Testis (tissue), 3 donors: ENCODE results near the gene UGT1A4. TPM values are rescaled to one million over a fixed set of nuclear protein-coding genes. Genes with fewer than 3 reads are reported as not detected.

Source experiments
- DNase-seq: peaks from one replicate; pipeline ENCODE4 v3.0.0-alpha.2; 2019
- H3K27ac ChIP-seq, 2 donors: fragments of 200-600 bp; sonication (generic); one replicate each; pipeline ENCODE4 v1.5.1; 2019
- H3K27me3 ChIP-seq: fragments of 200-600 bp; sonication (generic); one replicate; pipeline ENCODE4 v1.5.1; 2019
- H3K36me3 ChIP-seq: fragments of 200-600 bp; sonication (generic); one replicate; pipeline ENCODE4 v1.5.1; 2017; ENCODE audit warnings: low read depth; ENCODE audit errors: missing control alignments
- H3K4me1 ChIP-seq: fragments of 200-600 bp; sonication (generic); one replicate; pipeline ENCODE4 v1.5.1; 2019
- H3K4me3 ChIP-seq, 2 donors: fragments of 200-600 bp; sonication (generic); one replicate each; pipeline ENCODE4 v1.5.1; 2017 to 2019
- H3K9me3 ChIP-seq: fragments of 200-600 bp; sonication (generic); one replicate; pipeline ENCODE4 v1.5.1; 2017
- CTCF ChIP-seq, 3 experiments: fragments of 450-650 bp in 2 of 3; fragments of 200-600 bp in 1 of 3; sonication (generic) in 1 of 3; IDR thresholded peaks; one replicate each; pipeline ENCODE4 v1.5.1; 2016 to 2019; ENCODE audit warnings: antibody characterized with exemption in 3 of 3, mild to moderate bottlenecking in 2 of 3, moderate library complexity in 1 of 3
- POLR2A ChIP-seq: fragments of 450-650 bp; IDR thresholded peaks from one replicate; pipeline ENCODE4 v1.6.1; 2017; ENCODE audit warnings: antibody characterized with exemption, mild to moderate bottlenecking, moderate library complexity
- WGBS, 2 donors: methylation state at CpG; one replicate each; pipeline ENCODE4 v1.1.5; 2018; 5-methylcytosine and 5-hydroxymethylcytosine counted together
- intact Hi-C: fragments of 100-400 bp; cut with DNase I; formaldehyde crosslinking; loops from one replicate; pipeline ENCODE4 v1.15.1; 2023; ENCODE audit warnings: low total_unique reads
- polyA plus RNA-seq: library from polyadenylated mRNA; stranded (reverse); fragments of 350-450 nt; fragmentation: Illumina TruSeq; extraction: RNeasy Lipid Tissue Mini Kit (QIAGEN cat#74804); gene quantifications from one replicate; pipeline ENCODE4 v1.2.3, GENCODE V29; 2014; ENCODE audit warnings: low read depth, low replicate concordance; ENCODE audit not compliant: insufficient read depth
- total RNA-seq, 2 donors: library from RNA; depleted of rRNA; stranded (reverse); fragments of >200 nt; gene quantifications; one replicate each; pipeline ENCODE4 v1.2.3, GENCODE V29; 2016

The UGT1A4 gene
- total and polyA plus RNA-seq, 3 donors from 2014 or later, result 0.25 TPM; not detected in 2

- 86 to 90% methylated on average over 4 of the region's 4 CpGs for WGBS, 2 donors
- intact Hi-C loops, result no loop called here
- H3K27ac ChIP-seq, result no peak overlapping the region
- no peaks in the 10 kb centered on the region for H3K36me3 ChIP-seq
- no peaks in the 10 kb centered on the region for H3K9me3 ChIP-seq
- H3K4me3 ChIP-seq, result no peak overlapping the region
- H3K4me1 ChIP-seq, result no peaks in the 10 kb centered on the region
- H3K27me3 ChIP-seq, result no peaks in the 10 kb centered on the region
- no peak for DNase-seq
- no peak for TF ChIP-seq POLR2A
Observed at GRCh38 chr2:233780771-233781170, 62.2 kb downstream of the UGT1A4 start.

- H3K36me3 ChIP-seq, result no peaks in the 10 kb centered on the region
- 88 to 89% methylated on average over 7 of the region's 7 CpGs for WGBS, 2 donors
- no peak overlapping the region for H3K4me3 ChIP-seq
- H3K4me1 ChIP-seq, result no peaks in the 10 kb centered on the region
- no peaks in the 10 kb centered on the region for H3K27me3 ChIP-seq
- no peak overlapping the region for H3K27ac ChIP-seq
- no peak for DNase-seq
- intact Hi-C loops, result no loop called here
- TF ChIP-seq CTCF (IDR thresholded peaks at IDR 0.05) (no peak), POLR2A (no peak)
- H3K9me3 ChIP-seq, result no peaks in the 10 kb centered on the region
Observed at GRCh38 chr2:233789554-233789953, 71.0 kb downstream of the UGT1A4 start.

GRCh38 chr2:233791151-233791882 is 72.8 kb downstream of the UGT1A4 start:
- no peaks in the 10 kb centered on the region for H3K4me1 ChIP-seq
- TF ChIP-seq POLR2A, result no peak
- TF ChIP-seq CTCF (IDR thresholded peaks at IDR 0.05), result no peak

GRCh38 chr2:233791883-233792329 is 73.4 kb downstream of the UGT1A4 start:
- TF ChIP-seq CTCF (IDR thresholded peaks at IDR 0.05) (no peak), POLR2A (no peak)
- Histone ChIP-seq H3K36me3 (no peaks in the 10 kb centered on the region), H3K27me3 (no peaks in the 10 kb centered on the region), H3K9me3 (no peaks in the 10 kb centered on the region), H3K27ac (no peak overlapping the region), H3K4me1 (no peaks in the 10 kb centered on the region), H3K4me3 (no peak overlapping the region)
- intact Hi-C loops, result no loop called here
- DNase-seq, result no peak
- 71 to 76% methylated on average over 9 of the region's 9 CpGs for WGBS, 2 donors

More at GRCh38 chr2:233791151-233791882, 72.8 kb downstream of the UGT1A4 start:
- Histone ChIP-seq H3K4me3 (no peak overlapping the region), H3K27ac (no peak overlapping the region), H3K27me3 (no peaks in the 10 kb centered on the region), H3K9me3 (no peaks in the 10 kb centered on the region), H3K36me3 (no peaks in the 10 kb centered on the region)
- DNase-seq, result no peak
- WGBS, 2 donors, result 75 to 76% methylated on average over 18 of the region's 18 CpGs
- intact Hi-C loops, result no loop called here

- Histone ChIP-seq H3K36me3 (no peaks in the 10 kb centered on the region), H3K9me3 (no peaks in the 10 kb centered on the region), H3K27ac (no peak overlapping the region), H3K4me1 (no peaks in the 10 kb centered on the region), H3K27me3 (no peaks in the 10 kb centered on the region), H3K4me3 (no peak overlapping the region)
- WGBS, 2 donors, result 84 to 95% methylated on average over 7 of the region's 7 CpGs
- DNase-seq, result no peak
- TF ChIP-seq POLR2A (no peak), CTCF (IDR thresholded peaks at IDR 0.05) (no peak)
- intact Hi-C loops, result no loop called here
Observed at GRCh38 chr2:233792720-233793119, 74.2 kb downstream of the UGT1A4 start.
